Hematopoietic multipotent progenitor cell treated with erythropoietin and hydrocortisone succinate and interleukin-3 and kit ligand, for 6 days (in vitro differentiated cells): ENCODE results near the gene AKAP12.

Experiments
- DNase-seq: peaks from one replicate; pipeline ENCODE4 v3.0.0-alpha.2; 2015

AKAP12 gene

DNA sequence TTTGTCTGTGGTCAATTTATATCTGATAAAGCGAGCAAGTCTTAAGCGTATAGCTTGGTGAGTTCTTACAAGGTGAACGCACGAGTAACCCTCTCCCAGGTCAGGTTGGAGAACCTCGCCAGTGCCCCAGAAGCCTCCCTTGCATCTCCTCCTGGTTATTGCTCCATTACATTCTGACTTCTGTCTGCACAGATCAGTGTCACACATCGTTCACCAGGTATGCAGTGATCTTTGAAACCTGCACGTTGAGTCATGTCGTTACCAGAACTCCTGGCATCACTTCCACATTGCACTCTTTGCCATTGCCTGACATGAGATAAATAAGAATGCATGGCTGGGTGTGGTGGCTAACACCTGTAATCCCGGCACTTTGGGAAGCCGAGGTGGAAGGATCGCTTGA is 44.2 kb downstream of the AKAP12 start:
- DNase-seq = no peak

DNA sequence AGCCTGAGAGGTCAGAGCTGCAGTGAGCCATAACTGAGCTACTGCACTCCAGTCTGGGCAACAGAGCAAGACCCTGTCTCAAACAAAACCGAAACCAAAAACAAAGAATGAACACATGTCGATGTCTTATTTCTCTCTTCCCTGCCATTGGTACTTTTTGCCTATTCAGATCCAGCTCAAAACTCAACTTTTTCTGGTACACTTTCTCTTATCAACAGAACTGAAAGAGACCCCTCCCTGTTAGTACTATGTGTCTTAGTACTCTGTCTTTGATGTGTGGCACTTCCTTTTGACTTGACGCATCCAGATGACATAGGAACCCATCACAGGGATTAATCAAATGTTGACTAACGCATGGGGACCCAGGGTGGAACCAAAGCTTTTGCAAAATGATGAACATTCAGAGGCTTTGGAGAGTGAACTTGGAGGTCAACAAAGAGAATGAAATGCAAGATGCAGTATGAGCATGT is 44.8 kb downstream of the AKAP12 start:
- DNase-seq = no peak

DNA sequence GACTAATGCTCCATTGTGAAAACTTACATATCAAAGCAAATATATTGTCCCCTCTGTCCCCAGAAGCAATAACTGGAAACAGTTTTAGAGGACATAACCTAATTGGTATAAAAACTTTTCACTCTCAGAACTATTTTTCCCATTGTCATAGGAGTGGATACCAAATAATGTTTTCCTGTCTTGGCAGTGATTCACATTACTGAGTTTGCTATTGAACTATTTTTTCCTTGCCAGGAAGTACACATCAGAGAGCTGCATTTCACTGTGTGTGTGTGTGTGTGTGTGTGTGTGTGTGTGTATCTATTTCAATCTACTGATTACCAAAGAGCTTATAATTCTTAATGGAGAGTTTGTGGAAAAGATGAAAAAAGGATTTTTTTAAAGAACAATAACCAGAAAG is 45.4 kb downstream of the AKAP12 start:
- DNase-seq = no peak

DNA sequence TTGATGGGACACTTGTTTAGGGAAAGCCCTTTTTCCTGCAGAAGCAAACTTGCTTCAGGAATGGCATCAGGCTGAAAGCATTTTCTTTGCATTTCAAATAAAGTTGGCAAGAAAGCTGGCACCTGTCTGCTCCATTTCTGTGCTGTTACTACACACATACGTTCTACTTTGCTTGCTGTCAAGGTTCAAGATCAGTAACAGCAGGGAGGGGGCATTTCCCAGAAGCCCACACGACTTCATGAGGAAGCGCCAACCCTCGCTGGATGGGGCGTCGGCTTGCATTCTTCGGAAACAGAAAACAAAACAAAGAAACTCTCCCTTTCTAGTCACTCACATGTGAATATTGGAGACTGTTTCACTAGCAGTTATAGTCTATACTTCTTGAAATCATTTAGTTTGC is 46.4 kb downstream of the AKAP12 start:
- DNase-seq = no peak

DNA sequence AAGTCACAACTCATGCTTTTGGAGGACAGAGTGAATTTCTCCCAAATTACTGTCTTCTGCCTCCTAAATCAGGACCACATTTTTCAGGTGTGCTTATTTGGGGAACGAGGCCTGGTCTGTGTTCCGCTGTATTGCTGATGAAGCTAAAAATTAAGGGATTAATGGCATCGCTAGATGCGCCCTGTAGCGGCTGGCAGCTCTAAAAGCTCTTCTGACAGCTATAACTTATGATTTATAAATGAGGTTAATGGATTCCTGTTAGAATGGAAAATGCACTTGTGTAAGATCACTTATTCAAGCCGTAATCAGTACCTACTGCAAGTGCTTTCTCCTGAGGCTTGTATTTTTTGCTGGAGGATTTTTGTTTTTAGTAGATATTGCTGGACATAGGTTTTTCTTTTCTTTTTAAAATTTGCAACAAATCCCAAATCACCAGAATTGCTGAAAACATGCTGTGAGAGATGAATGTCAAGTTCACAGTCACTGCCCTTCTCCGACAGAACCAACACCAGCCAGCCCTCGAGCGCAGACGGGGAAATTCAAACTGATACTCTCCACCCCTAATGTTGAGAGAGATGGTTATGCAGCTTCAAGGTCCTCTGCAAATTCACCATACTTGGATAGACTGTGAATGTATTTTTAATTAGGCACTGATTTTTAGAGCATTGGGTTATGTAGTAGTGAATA is 49.1 kb downstream of the AKAP12 start:
- no peak for DNase-seq

DNA sequence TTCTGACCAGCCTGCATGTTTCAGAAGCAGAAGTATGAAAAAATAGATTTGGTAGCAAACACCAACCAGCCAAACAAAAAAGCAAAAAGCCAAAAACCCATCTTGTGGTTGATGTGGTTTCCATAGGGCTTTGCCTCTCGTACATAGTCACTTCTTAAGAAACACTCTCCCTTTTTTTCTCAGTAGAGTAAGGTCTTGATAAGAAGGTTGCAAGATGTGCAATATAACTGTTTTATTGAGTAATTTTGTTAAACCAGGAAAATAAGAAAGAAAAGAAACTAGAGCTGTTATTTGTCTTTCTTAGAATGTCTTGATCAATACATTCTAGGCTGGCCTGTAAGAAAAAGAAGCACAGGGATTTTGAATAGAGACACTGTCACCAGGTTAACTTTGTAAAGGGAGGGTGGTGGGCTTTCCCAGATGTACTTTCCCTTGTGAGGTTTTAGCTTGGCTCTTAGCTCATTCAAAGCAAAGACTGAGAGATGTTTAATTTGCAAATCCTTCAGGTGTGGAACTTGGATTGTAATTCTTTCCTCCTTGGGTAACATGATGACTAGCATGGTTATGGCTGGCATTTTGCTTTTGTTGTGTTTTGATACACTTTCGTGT is 49.7 kb downstream of the AKAP12 start:
- DNase-seq = peak; percentile 82

DNA sequence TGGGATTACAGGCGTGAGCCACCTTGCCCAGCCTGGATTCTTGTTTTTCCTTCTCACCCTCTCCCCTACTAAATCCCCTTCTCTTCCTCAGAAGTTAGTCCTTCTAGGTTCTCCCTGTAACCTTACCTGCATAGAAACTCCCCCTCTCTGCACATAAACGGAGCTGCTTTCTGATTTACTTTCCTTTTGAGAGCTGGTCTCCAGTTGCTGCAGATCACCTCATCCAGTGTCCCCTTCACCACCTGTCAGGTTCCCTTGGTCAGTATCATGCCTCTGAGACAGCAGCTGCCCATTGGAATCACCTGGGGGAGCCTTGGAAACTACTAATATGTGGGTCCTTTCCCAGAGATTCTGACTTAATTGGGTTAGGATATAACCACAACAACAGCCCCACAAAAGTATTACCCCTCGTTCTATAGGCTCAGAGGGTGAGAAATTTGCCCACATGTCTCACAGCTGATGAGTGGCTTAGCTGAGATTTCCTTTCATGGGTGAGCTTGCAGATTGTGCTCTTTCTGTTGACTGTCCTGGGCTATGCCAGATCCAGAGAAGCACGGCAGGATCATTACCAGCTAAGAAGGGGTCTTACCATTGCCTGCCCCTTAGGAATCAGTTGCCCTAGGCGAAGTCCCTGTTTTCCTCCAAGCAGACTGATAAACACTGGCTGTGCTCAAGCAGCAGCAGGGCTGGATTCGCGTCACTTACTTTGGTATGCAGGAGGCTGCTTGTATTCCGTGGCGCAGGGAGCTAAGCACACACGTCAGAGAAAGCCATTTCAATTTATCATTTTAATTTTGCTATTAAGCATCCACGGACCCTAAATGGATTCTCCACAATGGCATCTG is 51.3 kb downstream of the AKAP12 start:
- DNase-seq = no peak

DNA sequence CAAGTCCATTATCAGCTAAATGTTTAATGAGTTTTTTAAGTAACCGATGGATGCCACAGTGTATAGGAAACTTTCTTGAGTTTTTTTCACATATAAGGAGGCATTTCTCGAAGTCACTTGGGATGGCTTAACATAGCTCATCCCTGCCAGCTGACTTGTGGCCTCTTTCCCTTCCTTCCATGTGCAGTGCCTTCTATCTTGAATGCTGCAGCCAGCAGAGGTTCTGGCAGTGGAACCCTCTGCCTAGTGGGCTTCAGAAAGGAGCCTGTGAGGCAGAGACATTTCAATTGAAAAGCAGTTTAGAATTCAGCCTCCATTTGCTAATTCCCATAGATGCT is 51.9 kb downstream of the AKAP12 start:
- no peak for DNase-seq

DNA sequence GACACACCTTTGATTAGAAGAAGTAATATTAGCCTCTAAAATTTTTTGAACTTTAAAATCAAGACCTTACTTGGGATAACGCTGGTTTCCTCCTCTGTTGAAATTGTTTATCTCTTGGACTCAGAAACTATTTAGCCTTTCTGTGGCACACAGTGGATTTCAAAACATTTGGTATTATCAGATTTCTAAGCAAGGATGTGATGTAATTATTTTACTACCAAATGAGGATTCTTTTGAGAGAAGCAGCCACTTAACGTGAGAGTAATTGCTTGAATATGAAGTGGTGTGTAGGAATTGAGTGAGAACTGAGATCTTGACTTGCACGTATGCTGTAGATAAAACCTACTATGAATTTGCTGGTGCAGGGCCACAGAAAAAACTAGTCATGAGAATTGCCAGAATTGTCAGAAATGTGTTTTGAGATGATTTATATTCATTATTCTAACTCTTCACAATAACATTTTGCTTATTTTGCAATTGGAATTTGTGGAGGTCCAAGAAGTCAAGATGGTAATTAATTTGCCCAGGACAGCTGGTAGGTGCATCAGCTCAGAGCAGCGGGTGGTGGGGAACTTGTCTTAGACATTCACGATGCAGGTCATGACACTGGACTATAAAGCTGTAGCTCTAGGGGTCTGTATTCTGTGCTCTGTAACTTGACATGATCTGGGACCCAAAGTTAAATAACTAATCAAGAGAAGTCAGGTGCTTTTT is 53.4 kb downstream of the AKAP12 start:
- peak; percentile 59 for DNase-seq

DNA sequence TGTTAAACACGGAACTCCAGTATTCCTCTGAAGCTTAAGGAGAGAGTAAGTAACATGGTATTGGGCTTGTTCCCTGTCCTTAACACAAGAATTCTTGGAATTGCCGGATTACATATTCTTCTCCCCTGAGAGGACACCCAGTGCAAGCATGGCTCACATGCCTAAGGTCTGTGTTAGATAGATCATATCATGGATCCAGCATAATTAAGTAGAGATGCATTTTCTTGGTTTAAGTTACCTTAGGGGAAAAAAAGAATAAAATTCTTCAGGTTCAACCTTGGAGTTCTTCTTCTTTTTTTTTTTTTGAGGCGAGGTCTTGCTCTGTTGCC is 53.9 kb downstream of the AKAP12 start:
- no peak for DNase-seq

DNA sequence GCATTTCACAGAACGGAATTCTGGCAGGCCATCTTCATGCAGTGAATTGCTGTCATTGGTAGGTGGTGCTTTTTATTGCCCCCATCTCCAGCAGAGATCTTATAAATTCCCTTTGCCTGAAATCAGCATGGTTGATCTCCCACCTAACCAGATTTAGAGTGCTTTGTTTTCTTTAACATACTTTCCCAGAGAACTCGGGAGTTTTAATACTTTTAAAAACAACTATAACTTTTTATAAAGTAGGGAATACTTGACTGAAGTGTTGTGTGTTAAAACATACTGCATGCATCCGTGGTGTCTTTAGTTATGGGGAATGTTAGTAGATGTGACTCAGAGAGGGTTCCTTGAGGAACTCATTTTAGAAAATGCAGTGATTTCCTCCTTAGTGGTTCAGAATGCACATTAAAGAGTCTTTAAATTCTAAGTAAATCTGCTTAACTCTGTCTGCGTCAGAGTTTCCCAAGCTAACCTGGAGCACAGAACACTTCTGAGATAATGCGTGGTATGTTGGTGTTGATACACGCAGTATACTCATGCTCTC is 54.9 kb downstream of the AKAP12 start:
- DNase-seq = no peak

DNA sequence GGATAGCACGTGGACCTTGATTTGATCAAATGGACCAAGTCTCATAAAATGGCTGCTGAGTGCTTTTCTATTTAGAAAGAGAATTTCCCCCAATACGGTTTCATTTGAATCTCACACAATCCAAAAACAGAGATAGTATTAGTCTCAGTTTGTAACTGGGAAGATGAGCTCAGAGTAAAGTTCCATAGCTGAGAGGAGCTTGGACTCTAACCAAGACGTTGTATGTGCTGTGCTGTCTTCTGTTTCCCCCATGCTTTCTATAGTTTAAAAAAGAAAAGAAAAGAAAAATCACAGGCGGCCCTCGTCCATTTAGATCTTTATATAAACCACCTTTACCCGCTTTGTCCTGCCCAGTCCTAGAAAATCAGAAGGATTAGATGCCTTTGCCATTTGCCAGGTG is 58.1 kb downstream of the AKAP12 start:
- no peak for DNase-seq

DNA sequence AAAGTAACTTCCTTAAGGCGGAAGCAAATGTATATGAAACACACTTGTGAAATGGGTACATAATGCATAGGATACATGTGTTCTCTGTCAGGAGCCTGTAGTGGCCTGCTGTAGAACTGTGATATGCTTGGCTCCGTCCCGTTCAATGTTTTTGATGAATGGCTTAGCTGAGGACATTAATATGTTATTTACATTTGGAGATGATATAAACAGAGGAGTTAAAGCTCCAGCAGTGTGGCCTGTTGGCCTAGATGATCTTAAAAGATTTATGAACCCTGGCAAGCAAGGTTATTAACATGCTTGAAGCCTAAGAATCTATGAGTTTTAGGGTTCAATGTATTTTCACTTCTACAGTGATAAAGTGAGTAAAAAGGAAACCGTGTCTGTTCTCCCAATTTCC is 59.2 kb downstream of the AKAP12 start:
- DNase-seq = no peak

DNA sequence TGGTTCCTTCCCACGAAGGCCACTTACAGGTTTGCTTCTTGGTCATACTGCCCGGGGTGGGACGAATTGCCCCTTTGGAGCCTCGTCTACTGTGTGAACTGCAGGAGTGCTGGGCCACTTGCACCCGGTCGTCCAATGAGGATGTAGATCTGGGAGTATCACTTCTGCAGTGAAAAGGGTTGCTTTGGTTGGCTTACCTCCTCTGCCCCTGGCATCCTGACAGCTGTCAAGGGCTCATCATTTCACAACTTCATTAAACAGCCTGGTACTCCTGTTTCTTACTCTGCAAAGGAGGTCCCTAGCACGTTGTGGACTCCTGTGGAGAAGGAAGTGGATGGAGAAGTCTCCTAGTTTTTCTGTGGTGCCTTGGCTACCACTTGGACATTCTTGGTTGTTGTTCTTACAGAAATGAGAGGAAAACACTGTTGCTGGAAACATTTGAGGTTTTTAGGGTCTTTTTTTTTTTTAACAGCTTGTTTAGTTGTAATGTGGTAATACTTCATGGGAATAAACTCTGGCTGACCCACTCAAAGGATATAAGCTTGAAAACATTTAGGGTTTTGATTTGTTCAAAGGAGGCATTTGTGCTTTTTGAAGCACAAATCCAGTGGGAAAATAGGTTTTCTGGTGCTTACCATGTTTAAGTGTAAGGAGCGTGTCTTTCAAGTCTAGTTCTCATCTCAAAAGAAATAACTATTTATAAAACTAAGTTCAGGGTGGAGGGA is 60.7 kb downstream of the AKAP12 start:
- DNase-seq = no peak

DNA sequence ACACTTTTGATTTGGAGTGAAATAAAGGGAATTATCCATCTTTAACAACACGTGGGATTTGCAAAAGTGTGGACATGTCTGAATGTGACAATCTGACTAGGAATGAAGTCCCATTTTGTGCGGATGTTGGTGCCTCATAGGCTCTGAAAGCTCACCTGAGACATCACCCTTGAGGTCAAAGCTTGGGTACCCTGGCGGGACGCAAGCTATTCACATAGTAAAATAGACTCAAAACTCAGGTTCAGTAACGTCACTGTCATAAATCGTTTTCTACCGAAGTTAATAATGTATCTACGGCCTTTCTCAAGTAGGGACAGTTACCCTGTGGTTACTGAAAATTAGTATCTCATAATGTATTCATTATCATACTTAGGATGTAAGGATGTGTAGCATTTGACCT is 61.8 kb downstream of the AKAP12 start:
- no peak for DNase-seq

DNA sequence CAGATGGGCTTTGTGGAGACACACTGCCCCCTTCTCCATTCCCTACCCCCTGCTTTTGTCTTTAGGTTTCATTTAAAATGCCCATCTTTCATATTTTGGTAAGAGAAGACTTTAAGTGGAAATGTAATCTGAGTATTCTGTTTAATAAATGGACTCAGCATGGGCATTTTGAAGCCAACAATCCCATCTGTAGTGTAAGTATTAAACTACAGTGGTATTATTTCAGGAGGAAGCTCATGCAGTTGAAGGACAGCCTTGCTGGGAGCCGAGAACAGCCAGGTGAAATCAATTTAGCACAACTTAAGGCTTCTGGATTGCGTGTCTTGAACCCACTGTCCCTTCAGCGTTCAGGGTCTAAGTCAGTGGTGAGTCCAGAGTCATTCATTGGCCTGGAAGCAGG is 63.5 kb downstream of the AKAP12 start:
- DNase-seq = no peak

DNA sequence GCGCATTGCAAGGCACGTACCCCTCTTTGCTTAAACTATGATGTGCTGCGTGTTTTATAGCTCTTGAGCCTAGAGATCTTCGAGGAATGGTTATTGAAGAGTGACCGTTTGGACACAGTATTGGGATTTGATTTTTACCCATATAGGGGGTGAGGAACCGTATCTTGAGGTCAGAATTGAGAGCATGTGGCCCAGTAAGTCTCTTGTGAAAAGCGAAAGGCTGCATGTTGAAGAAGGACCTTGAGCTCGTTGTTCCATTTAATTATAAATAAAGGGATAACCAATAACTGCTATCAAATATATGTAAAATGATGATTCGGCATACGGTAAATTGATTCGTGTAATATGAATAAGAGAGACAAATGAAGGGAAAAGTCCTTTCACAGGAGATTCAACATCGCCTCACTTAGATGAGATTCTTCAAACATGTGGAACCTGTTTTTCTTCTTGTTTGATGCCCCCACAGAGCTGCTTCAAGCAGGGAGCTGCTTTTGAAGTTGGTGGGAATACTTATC is 66.6 kb downstream of the AKAP12 start:
- DNase-seq = no peak

DNA sequence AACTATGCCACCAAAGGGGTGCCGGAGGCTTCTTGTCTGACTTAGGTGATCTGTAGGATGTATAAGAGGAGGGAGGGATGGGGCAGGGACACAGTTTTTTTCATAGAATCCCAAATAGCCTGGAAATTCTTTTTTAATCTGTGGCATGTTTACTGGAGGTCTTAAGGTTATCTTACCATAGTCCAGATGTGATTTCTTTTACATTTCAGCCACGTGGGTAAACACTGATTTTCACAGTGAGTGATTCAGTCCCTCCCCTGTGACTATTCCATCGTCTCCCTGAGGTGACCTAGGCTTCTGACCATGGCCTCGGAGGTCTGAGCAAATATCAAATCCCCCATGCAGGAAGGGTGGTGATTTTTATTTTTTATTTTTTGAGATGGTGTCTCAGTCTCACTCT is 67.7 kb downstream of the AKAP12 start:
- no peak for DNase-seq

DNA sequence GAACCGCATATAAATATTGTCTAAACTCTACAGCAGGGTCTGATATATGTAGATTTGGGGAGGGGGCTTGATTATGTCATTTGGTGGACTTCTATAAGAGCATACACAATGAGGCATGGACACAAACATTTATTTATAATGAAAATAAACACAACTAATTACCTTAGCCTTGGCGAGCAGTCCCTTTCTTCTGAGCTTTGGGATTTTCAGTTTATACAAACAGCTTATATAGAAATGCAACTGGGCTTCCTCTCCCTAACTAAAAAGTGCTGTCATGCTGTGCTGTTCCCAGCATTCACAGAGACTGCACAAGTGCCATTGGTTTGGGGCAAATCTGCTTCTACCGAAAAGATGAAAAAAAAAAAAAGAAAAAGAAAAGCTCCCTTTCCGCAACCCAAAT is 69.9 kb downstream of the AKAP12 start:
- DNase-seq = no peak

DNA sequence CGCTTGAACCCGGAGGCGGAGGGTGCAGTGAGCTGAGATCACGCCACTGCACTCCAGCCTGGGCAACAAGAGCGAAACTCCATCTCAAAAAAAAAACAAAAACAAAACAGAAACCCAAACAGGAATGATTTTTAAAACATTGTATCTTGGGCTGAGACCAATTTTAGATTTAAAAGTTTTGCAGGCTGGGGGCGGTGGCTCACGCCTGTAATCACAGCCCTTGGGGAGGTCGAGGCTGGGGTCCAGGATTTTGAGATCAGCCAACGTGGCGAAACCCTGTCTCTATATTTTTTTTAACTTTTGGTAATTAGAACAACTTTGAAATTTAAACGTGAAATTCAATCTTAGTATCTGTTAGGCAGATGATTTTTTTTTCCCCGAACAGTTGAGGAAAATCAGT is 70.5 kb downstream of the AKAP12 start:
- no peak for DNase-seq

DNA sequence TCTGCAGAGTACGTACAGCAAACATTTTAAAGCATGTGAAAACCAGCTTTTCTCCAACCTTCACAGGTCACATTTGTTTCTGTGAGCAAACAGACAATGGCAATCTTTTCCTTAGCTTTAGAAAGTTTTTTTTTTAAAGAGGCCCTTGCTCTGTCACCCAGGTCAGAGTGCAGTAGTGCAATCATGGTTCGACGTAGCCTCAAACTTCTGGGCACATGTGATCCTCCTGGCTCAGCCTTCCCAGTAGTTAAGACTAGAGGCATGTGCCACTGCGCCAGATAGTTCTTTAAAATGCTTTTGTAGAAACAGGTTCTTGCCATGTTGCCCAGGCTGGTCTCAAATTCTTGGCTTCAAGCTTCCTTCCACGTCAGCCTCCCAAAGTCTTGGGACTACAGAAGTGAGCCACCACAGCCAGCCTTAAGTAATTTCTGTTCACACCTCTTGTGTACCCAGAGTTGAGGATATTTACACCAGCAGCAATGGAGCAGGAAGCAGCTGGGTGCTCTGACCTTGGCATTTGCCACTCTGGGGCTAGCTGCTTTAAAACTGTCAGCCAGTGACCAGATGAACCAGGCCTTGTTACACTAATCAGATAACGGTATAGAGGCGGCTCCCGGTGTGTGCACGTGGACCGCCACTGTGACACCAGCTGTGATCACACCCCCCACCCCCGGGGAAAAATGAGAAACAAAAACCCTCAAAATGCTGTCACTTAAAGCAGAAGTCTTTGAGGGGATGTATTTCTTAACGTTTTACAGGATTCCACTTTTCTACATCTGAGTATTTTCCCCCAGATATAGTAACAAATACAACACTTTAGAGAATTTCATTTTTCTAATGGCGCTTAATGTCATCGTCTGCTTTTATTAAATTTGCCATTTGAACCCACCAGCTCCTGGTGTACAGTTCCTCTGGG is 71.3 kb downstream of the AKAP12 start:
- DNase-seq = peak; percentile 28
